Hepatocyte (in vitro differentiated cells): ENCODE data around the gene TM9SF4. TPM values are rescaled to one million over a fixed set of nuclear protein-coding genes. Genes with fewer than 3 reads are reported as not detected.

ENCODE experiments used
- DNase-seq: peaks from one replicate; pipeline ENCODE4 v3.0.0-alpha.2; 2016; ENCODE audit warnings: low spot score
- H2AFZ ChIP-seq: fragments of 200-600 bp; sonication (generic); 2 replicates; pipeline ENCODE4 v1.6.0; 2016; ENCODE audit warnings: antibody characterized with exemption, mild to moderate bottlenecking
- H3K27ac ChIP-seq: fragments of 200-600 bp; sonication (generic); 2 replicates; pipeline ENCODE4 v1.5.1; 2016; ENCODE audit warnings: mild to moderate bottlenecking
- H3K27me3 ChIP-seq: fragments of 200-600 bp; sonication (generic); 2 replicates; pipeline ENCODE4 v1.6.1; 2016
- H3K36me3 ChIP-seq: fragments of 200-600 bp; sonication (generic); replicated peaks from 2 replicates; pipeline ENCODE4 v1.5.1; 2016; ENCODE audit warnings: low read depth; ENCODE audit not compliant: insufficient read depth
- H3K4me1 ChIP-seq: fragments of 200-600 bp; sonication (generic); 2 replicates; pipeline ENCODE4 v1.5.1; 2016; ENCODE audit warnings: mild to moderate bottlenecking, moderate library complexity; ENCODE audit not compliant: insufficient read depth
- H3K4me2 ChIP-seq: fragments of 200-600 bp; sonication (generic); 2 replicates; pipeline ENCODE4 v1.6.0; 2016
- H3K4me3 ChIP-seq: fragments of 200-600 bp; sonication (generic); 2 replicates; pipeline ENCODE4 v1.5.1; 2016; ENCODE audit warnings: mild to moderate bottlenecking
- H3K79me2 ChIP-seq: fragments of 200-600 bp; sonication (generic); 2 replicates; pipeline ENCODE4 v1.6.0; 2017; ENCODE audit warnings: mild to moderate bottlenecking
- H3K9me2 ChIP-seq: fragments of 200-600 bp; sonication (generic); replicated peaks from 2 replicates; pipeline ENCODE4 v1.6.0; 2017; ENCODE audit warnings: mild to moderate bottlenecking; ENCODE audit not compliant: insufficient read depth
- H3K9me3 ChIP-seq: fragments of 200-600 bp; sonication (generic); 2 replicates; pipeline ENCODE4 v1.5.1; 2016; ENCODE audit warnings: low read depth, mild to moderate bottlenecking
- H4K20me1 ChIP-seq: fragments of 200-600 bp; sonication (generic); 2 replicates; pipeline ENCODE4 v1.6.0; 2016; ENCODE audit warnings: mild to moderate bottlenecking; ENCODE audit not compliant: insufficient read depth, poor library complexity, severe bottlenecking
- EZH2 ChIP-seq: fragments of 200-600 bp; sonication (generic); IDR thresholded peaks from 2 replicates; pipeline ENCODE4 v1.6.1; 2016; ENCODE audit warnings: antibody characterized with exemption, mild to moderate bottlenecking, borderline replicate concordance
- EZH2phosphoT487 ChIP-seq: fragments of 200-600 bp; sonication (generic); IDR thresholded peaks from one replicate; pipeline ENCODE4 v1.6.1; 2018; ENCODE audit warnings: antibody characterized with exemption, mild to moderate bottlenecking, low read depth, moderate library complexity; ENCODE audit not compliant: unreplicated experiment, severe bottlenecking
- WGBS: methylation state at CpG from one replicate; pipeline ENCODE4 v1.1.6; 2016; ENCODE audit warnings: low lambda C conversion rate; ENCODE audit errors: missing lambda C conversion rate; 5-methylcytosine and 5-hydroxymethylcytosine counted together
- polyA plus RNA-seq: library from polyadenylated mRNA; unstranded; fragments of >200 nt; fragmentation: Nextera tagmentation; extraction: Ambion mirVana; gene quantifications from 2 replicates; pipeline ENCODE4 v1.2.1, GENCODE V29; 2016
- total RNA-seq: library from RNA; depleted of rRNA; stranded (reverse); fragments of >200 nt; gene quantifications from 2 replicates; pipeline ENCODE4 v1.2.3, GENCODE V29; 2014
- TF ChIP-seq, protein P1 (sequence below): fragments of 200-600 bp; sonication (generic); IDR thresholded peaks from 2 replicates; pipeline ENCODE4 v1.5.1; 2016; ENCODE audit warnings: antibody characterized with exemption, mild to moderate bottlenecking; ENCODE audit not compliant: poor library complexity

The TM9SF4 gene
- total and polyA plus RNA-seq, 2 experiments from 2014 or later = 65.3 to 86.4 TPM

DNA sequence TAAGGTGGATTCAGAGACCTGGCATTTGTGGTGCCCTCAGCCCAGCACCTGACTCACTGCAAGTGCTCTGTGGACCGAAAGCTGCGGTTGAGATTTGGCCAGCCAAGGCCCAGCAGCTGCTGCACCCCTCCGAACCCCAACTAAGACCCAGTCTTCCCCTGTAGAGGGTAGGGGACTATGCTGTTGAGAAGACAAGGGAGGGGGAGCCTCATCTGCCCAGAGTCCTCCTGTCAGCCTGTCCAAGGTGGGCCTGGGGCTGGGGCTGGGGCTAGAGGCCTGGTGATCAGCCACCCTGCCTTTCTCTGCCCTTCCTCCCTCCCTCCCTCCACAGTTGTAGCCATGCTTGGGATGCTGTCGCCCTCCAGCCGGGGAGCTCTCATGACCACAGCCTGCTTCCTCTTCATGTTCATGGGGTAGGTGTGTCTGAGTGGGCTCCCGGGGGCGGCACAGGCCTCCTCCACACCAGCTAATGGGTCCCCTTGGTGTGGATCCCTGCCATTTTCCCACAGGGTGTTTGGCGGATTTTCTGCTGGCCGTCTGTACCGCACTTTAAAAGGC lies 40.9 kb downstream of the TM9SF4 start:
- Histone ChIP-seq H3K79me2 (no peaks in the 10 kb centered on the region), H3K4me1 (peaks cover 4% of the 10 kb centered on the region), H2AFZ (no peak overlapping the region), H3K4me2 (no peak overlapping the region), H3K27me3 (no peaks in the 10 kb centered on the region), H3K27ac (no peak overlapping the region), H3K9me2 (no peaks in the 10 kb centered on the region), H4K20me1 (no peaks in the 10 kb centered on the region), H3K9me3 (no peaks in the 10 kb centered on the region), H3K36me3 (peaks cover 7% of the 10 kb centered on the region), H3K4me3 (no peak overlapping the region)
- TF ChIP-seq EZH2 (no peak), EZH2phosphoT487 (no peak)
- TF ChIP-seq, protein P1, sequence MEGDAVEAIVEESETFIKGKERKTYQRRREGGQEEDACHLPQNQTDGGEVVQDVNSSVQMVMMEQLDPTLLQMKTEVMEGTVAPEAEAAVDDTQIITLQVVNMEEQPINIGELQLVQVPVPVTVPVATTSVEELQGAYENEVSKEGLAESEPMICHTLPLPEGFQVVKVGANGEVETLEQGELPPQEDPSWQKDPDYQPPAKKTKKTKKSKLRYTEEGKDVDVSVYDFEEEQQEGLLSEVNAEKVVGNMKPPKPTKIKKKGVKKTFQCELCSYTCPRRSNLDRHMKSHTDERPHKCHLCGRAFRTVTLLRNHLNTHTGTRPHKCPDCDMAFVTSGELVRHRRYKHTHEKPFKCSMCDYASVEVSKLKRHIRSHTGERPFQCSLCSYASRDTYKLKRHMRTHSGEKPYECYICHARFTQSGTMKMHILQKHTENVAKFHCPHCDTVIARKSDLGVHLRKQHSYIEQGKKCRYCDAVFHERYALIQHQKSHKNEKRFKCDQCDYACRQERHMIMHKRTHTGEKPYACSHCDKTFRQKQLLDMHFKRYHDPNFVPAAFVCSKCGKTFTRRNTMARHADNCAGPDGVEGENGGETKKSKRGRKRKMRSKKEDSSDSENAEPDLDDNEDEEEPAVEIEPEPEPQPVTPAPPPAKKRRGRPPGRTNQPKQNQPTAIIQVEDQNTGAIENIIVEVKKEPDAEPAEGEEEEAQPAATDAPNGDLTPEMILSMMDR = no peak
- no peak for DNase-seq
- 95% methylated on average over 9 of the region's 10 CpGs for WGBS

DNA sequence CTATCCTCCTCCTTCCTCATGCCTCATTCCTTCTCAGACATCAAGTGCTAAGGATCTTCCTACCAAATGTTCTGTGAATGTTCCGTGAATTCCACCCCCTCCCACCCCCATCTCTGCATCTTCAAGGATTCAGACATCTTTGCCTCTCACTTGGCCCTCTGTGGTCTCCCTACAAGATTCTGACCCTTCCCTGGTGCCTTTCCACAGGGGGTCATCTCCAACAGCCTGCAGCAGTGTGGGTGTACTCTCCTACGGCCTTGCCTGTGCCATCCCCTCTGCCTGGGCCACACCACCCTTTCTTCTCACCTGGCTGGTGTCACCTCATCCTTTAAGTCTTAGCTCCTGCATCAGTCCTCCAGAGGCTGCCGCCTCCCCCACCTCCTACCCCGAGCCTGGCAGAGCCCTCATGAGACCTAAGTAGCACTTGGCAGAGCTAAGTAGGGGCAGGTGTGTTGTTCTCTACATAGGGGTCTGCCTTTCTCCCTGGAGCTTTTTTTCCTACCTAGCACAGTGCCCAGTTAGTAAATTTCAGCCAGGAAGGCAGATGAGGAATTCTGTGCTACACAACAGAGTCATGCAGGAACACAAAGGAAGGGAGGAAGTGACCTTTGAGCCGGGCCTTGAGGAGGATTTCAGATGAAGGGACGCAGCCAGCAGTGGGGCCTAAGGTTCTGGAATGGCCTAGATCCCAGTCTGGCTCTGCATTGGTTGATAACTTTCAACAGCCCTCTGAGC lies 43.1 kb downstream of the TM9SF4 start:
- peaks cover 7% of the 10 kb centered on the region for H3K36me3 ChIP-seq

DNA sequence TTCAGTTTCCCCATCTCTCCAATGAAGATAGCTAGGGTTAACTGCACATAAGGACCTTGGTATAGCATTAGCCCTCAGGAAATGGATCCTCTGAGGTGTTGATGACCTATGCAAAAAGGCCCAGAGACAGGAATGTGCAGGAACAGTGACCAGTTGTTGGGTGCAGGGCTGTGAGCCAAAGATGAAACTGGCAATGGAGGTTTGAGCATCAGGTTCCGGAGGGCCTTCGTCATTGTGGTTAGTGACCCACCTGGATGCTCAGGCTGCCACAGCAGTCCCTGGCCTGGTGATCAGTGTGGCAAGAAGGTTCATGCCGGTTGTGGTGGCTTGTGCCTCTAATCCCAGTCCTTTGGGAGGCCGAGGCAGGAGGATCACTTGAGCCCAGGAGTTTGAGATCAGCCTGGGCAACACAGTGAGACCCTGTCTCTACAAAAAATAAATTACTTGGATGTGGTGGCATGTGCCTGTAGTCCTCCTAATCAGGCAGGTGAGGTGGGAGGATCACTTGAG lies 43.7 kb downstream of the TM9SF4 start:
- Histone ChIP-seq H3K4me2 (no peak overlapping the region), H3K9me2 (no peaks in the 10 kb centered on the region), H3K79me2 (no peaks in the 10 kb centered on the region), H3K27me3 (no peaks in the 10 kb centered on the region), H3K4me1 (peaks cover 4% of the 10 kb centered on the region), H3K9me3 (no peaks in the 10 kb centered on the region), H3K4me3 (no peak overlapping the region), H2AFZ (no peak overlapping the region), H4K20me1 (no peaks in the 10 kb centered on the region), H3K36me3 (peaks cover 7% of the 10 kb centered on the region), H3K27ac (peak overlapping the region; percentile 73)
- TF ChIP-seq EZH2 = no peak
- no peak for TF ChIP-seq EZH2phosphoT487
- TF ChIP-seq, protein P1 = no peak
- 100% methylated on average over 4 of the region's 4 CpGs for WGBS
- DNase-seq = no peak

More for the DNA sequence above, 43.1 kb downstream of the TM9SF4 start:
- no peak overlapping the region for H3K4me3 ChIP-seq
- no peaks in the 10 kb centered on the region for H3K27me3 ChIP-seq
- WGBS = 83% methylated on average over 6 of the region's 6 CpGs
- no peaks in the 10 kb centered on the region for H3K9me2 ChIP-seq
- TF ChIP-seq, protein P1 = no peak
- TF ChIP-seq EZH2 (no peak), EZH2phosphoT487 (no peak)
- peak overlapping the region; percentile 73 for H3K27ac ChIP-seq
- H4K20me1 ChIP-seq = no peaks in the 10 kb centered on the region
- H2AFZ ChIP-seq = no peak overlapping the region
- no peak overlapping the region for H3K4me2 ChIP-seq
- DNase-seq = peak; percentile 60
- no peaks in the 10 kb centered on the region for H3K79me2 ChIP-seq
- no peaks in the 10 kb centered on the region for H3K9me3 ChIP-seq
- peaks cover 4% of the 10 kb centered on the region for H3K4me1 ChIP-seq
